Stromal cell of bone marrow (primary cell): ENCODE results near the gene ADPRHL1.
"Not testable (repeated sequence)": the region's sequence is repeated elsewhere in the genome, so short reads cannot be mapped to it uniquely, and the experiment has no call there.

Source experiments
- DNase-seq: peaks from one replicate; pipeline ENCODE4 v3.0.0-alpha.2; 2012; ENCODE audit warnings: low read depth

ADPRHL1 gene

GRCh38 chr13:113479179-113479578 is 25.9 kb upstream of the ADPRHL1 start:
- no peak for DNase-seq

GRCh38 chr13:113477724-113478123 is 24.4 kb upstream of the ADPRHL1 start:
- no peak for DNase-seq

- no peak for DNase-seq
Observed at GRCh38 chr13:113476811-113477210, 23.5 kb upstream of the ADPRHL1 start.

GRCh38 chr13:113475911-113476310 is 22.6 kb upstream of the ADPRHL1 start:
- DNase-seq: no peak

- no peak for DNase-seq
Observed at GRCh38 chr13:113475280-113475679, 22.0 kb upstream of the ADPRHL1 start.

- DNase-seq: no peak
Observed at GRCh38 chr13:113474179-113474578, 20.9 kb upstream of the ADPRHL1 start.

- DNase-seq: no peak
Observed at GRCh38 chr13:113472355-113473025, 19.2 kb upstream of the ADPRHL1 start.

- DNase-seq: no peak
Observed at GRCh38 chr13:113471844-113472243, 18.6 kb upstream of the ADPRHL1 start.

- DNase-seq: not testable (repeated sequence)
Observed at GRCh38 chr13:113470635-113471163, 17.4 kb upstream of the ADPRHL1 start.

- no peak for DNase-seq
Observed at GRCh38 chr13:113470073-113470472, 16.8 kb upstream of the ADPRHL1 start.

GRCh38 chr13:113469582-113469981 is 16.3 kb upstream of the ADPRHL1 start:
- DNase-seq: no peak

GRCh38 chr13:113468472-113469201 is 15.3 kb upstream of the ADPRHL1 start:
- no peak for DNase-seq

GRCh38 chr13:113468029-113468428 is 14.7 kb upstream of the ADPRHL1 start:
- no peak for DNase-seq

- DNase-seq: no peak
Observed at GRCh38 chr13:113466383-113466782, 13.1 kb upstream of the ADPRHL1 start.

GRCh38 chr13:113465300-113465699 is 12.0 kb upstream of the ADPRHL1 start:
- no peak for DNase-seq

GRCh38 chr13:113464476-113464875 is 11.2 kb upstream of the ADPRHL1 start:
- no peak for DNase-seq

GRCh38 chr13:113461022-113461751 is 7.9 kb upstream of the ADPRHL1 start:
- DNase-seq: no peak

- DNase-seq: no peak
Observed at GRCh38 chr13:113460599-113460998, 7.3 kb upstream of the ADPRHL1 start.

GRCh38 chr13:113460064-113460555 is 6.8 kb upstream of the ADPRHL1 start:
- DNase-seq: no peak

- no peak for DNase-seq
Observed at GRCh38 chr13:113458253-113459065, 5.2 kb upstream of the ADPRHL1 start.

GRCh38 chr13:113457510-113457909 is 4.2 kb upstream of the ADPRHL1 start:
- DNase-seq: no peak
